Occipital lobe (tissue), 2 donors: Measurements from ENCODE around the gene ABCA2. TPM values are rescaled to one million over a fixed set of nuclear protein-coding genes. Genes with fewer than 3 reads are reported as not detected.
"Not testable (repeated sequence)": the region's sequence is repeated elsewhere in the genome, so short reads cannot be mapped to it uniquely, and the experiment has no call there.

Experiments used
- DNase-seq: peaks from one replicate; lab custom pipeline; 2025; lab: John Stamatoyannopoulos, UW
- total RNA-seq: library from RNA; depleted of rRNA; stranded (reverse); fragments of >200 nt; gene quantifications from one replicate; pipeline ENCODE4 v1.2.3, GENCODE V29; 2014

ABCA2 gene
- total RNA-seq, 1 donor from 2014 or later = 20.9 TPM

GRCh38 chr9:137064027-137064879 is 36.2 kb upstream of the ABCA2 start:
- DNase-seq = peak; percentile 25

GRCh38 chr9:137063311-137064026 is 35.4 kb upstream of the ABCA2 start:
- DNase-seq = no peak

- DNase-seq = not testable (repeated sequence)
Measured at GRCh38 chr9:137062798-137063197, 34.8 kb upstream of the ABCA2 start.

- DNase-seq = no peak
Measured at GRCh38 chr9:137062384-137062783, 34.3 kb upstream of the ABCA2 start.

- DNase-seq = no peak
Measured at GRCh38 chr9:137058521-137059234, 30.6 kb upstream of the ABCA2 start.

GRCh38 chr9:137057545-137057944 is 29.5 kb upstream of the ABCA2 start:
- DNase-seq = no peak

DNA sequence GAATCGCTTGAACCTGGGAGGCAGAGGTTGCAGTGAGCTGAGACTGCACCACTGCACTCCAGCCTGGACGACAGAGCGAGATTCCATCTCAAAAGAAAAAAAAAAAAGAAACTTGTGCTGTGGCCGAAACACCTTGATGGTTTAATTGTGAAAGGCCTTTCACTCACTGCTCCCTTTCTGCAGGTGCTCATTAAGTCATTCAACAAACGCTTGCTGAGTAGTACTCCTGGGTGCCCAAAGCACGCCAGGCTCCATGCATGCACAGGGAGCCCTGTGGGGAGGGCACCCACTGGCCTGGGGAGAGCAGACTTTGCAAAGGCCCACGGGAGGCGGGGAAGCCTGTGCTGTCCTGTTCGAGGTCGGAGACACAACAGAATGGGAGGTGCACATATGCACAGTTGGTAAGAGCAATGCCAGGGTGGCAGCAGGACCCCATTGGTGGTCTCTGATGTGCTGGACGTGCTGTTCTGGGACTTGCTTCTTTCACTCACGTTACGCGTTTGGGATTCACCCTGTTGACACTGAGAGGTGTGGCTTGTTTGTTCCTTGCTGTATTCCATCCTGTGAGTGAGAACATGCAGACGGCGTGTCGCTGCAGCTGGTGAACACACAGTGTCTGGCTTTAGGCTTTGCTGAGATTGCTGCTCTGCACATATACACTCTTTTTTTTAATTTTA is 28.8 kb upstream of the ABCA2 start:
- no peak for DNase-seq

DNA sequence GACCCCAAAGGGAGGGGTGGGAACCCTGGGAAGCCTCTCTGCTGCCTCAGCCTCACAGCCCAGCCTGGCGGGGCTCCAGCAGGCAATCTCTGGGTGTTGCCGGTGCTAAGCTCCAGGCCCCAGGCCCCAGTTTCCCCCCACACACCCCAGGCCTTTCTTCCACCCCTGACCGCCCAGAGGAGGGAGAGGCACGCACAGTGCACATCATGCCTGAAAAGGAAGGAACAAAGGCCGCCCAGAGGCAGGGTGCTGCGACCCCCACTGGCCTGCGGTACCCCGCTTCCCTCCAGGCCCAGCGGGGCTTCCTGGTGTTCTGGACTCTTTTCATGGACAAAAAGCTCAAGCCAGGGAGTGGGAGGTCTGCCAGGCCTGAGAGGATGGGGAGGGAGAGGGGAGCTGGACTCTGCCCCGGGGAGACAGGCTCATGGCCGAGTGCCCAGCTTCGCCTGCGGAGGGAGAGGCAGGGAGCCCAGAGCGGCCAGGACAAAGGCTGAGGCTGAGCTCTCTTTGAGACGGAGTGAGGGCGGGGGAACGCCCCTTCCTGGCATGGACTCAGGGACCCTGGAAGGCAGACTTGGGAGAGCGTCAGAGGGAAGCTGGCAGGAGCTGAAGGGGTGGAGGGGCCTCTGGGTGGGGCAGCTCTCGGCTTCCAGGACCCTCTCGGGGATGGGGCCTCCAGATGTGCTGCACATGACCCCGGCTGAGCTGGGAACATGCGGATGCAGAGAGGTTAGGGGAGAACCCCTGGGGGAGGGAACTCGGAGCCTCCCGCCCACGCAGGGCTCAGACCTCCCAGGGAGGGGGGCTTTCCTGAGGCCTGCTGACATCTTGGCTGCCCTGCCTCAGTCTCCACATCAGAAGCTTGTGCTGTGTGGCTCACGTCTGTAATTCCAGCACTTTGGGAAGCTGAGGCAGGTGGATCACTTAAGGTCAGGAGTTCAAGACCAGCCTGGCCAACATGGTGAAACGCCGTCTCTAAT is 27.6 kb upstream of the ABCA2 start:
- peak; percentile 85 for DNase-seq

GRCh38 chr9:137054932-137055384 is 26.9 kb upstream of the ABCA2 start:
- no peak for DNase-seq

GRCh38 chr9:137053944-137054931 is 26.2 kb upstream of the ABCA2 start, which contains the start of gene ENTPD2:
Gene ENTPD2 (minus strand): TSS chr9:137054061. CDS start chr9:137053997, 64 bp downstream.
- no peak for DNase-seq

GRCh38 chr9:137052998-137053943 is 25.2 kb upstream of the ABCA2 start:
- no peak for DNase-seq

DNA sequence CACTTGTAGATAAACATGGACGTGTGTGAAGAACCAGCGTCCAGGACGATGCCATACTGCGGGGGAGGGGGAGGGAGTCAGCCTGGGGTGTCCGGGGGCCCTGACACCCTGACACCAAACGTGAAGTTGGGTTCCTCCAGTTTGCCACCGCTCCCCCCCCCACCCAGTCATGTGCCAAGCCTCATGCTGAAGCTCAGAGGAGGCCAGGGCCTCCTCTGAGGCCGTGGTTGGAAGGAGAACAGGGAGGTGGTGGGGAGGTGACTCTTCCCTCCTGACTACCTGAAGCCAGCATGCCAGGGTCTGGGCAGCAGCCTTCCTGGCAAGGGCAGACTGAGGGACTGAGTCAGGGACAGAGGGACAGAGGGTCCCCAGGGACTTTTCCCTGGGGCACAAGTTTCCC is 24.3 kb upstream of the ABCA2 start:
- DNase-seq = no peak

- DNase-seq = no peak
Measured at GRCh38 chr9:137051145-137051724, 23.2 kb upstream of the ABCA2 start.

DNA sequence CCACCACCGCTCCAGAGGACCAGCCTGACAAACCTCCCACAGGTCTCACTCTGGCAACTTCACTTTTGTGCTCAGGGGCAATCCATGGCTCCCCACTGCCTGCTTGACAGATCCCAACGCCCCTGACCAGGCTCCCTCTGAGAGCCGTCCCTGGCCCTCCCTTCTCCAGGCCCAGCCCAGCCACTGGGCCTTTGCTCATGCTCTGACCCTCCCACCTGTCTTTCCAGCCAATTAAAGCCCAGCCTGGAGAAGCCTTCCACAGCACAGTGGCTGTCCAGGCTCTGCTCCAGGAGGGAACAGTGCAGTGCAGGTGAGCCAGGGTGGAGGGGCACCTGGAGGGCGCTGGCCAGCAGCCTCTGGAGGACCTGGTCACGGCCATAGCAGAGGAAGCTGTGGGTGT is 22.5 kb upstream of the ABCA2 start:
- DNase-seq = no peak

DNA sequence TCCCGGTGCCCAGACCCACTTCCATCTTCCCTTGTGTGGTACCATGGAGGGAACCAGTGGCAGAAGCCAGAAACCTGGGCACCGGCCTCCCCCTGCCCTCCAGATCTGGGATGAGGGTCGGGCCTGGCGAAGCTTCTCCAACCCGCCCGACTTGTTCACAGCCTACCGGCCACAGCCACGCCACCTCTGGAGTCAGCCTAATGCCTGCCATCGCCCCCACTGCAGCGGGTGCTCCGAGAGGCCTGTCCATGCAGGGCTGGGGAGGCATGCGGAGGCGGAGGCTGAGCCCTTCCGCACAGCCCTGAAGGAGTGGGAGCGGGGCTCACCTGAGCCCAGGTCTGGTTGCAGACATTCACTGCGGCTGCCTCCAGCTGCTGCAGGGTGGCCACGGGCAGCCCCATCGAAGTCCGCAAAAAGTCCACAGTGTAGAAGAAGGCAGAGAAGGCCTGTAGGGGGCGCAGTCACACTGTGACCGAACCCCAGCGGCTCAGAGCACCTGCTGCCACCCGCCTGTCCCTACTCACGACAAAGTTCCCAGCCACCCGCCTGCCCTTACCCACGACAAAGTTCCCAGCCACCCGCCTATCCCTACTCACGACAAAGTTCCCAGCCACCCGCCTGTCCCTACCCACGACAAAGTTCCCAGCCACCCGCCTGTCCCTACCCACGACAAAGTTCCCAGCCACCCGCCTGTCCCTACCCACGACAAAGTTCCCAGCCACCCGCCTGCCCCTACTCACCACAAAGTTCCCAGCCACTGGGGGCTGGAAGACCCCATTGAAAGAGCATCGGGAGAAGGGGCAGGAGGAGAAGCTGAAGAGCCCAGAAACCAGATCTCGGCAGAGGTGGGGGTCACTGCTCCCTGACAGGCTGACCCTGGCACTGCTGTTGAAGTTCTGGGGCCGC is 21.8 kb upstream of the ABCA2 start:
- DNase-seq = no peak
